SK-N-SH (cell line): Measurements from ENCODE around the gene RBM15B.

ENCODE experiments used
- CTCF ChIP-seq: fragments of 200-600 bp; sonication (generic); IDR thresholded peaks from 2 replicates; pipeline ENCODE4 v1.6.1; 2017; ENCODE audit warnings: antibody characterized with exemption, mild to moderate bottlenecking, moderate library complexity
- FOSL2 ChIP-seq: IDR thresholded peaks from 2 replicates; pipeline ENCODE4 v1.4.0; 2012; ENCODE audit warnings: low read depth, mild to moderate bottlenecking, moderate library complexity, borderline replicate concordance
- GABPA ChIP-seq: IDR thresholded peaks from 2 replicates; pipeline ENCODE4 v1.4.0; 2012; ENCODE audit warnings: low read depth, mild to moderate bottlenecking
- MXI1 ChIP-seq: IDR thresholded peaks from 2 replicates; pipeline ENCODE4 v1.6.1; 2012; ENCODE audit warnings: mild to moderate bottlenecking, low read depth, low read length, improper control_type of control experiment
- PBX3 ChIP-seq: IDR thresholded peaks from 2 replicates; pipeline ENCODE4; 2012
- POLR2AphosphoS5 ChIP-seq: IDR thresholded peaks from 2 replicates; pipeline ENCODE4 v1.6.1; 2012; ENCODE audit warnings: low read depth, low read length
- REST ChIP-seq: IDR thresholded peaks from 2 replicates; pipeline ENCODE4 v1.6.1; 2012; ENCODE audit warnings: mild to moderate bottlenecking, low read depth, low read length, moderate library complexity
- YY1 ChIP-seq: IDR thresholded peaks from 2 replicates; pipeline ENCODE4 v1.4.0; 2012; ENCODE audit warnings: low read depth, mild to moderate bottlenecking

DNA sequence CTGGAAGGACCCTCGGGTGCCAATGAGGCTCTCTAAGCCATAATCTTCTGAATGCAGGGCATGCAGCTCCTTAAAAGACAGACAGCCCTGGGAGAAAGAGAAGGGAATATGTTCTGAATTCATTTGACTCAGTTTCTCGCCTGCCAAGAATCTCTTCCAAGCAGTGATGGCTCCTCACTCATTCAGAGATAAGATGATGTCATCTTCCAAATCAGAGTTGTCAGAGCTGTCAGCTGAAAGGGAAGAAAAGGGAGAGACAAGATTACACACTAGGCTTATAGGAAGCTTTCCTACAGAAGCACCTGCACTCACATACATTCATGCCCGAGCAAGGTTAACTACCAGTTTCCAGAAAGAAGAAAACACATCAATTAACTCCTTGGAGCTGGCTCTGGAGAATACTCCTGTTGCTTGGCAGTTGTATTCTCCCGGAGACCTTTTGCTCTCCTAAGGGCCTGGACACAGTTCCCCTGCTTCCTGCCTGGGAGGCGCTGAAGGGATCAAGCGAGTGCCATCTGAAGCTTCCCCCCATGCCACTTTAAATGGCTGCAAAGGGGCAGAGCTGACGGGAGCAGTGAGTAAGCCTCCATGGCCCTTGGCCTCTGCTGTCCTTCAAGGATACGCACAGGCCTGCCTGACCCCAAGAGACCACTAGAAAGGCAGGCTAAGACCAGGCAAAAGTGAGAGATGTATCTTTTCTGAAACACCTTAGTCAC is 7.7 kb downstream of the RBM15B start:
- TF ChIP-seq CTCF (no peak), FOSL2 (no peak), PBX3 (no peak), MXI1 (no peak), POLR2AphosphoS5 (no peak), REST (no peak), YY1 (no peak), GABPA (no peak)
